HG03558 (cell line): ENCODE results near the gene ARL4C.
"Not testable (repeated sequence)": the region's sequence is repeated elsewhere in the genome, so short reads cannot be mapped to it uniquely, and the experiment has no call there.

Source experiments
- ATAC-seq: cut with Tn5 transposase; IDR thresholded peaks from one replicate; pipeline ENCODE4 v1.9.1; 2021; ENCODE audit warnings: moderate number of reproducible peaks; ENCODE audit not compliant: unreplicated experiment; ENCODE audit errors: extremely low read depth

The ARL4C gene

GRCh38 chr2:234479465-234479864 lies 17.4 kb downstream of the ARL4C start:
- ATAC-seq = no peak

- no peak for ATAC-seq
Observed at GRCh38 chr2:234478121-234478858, 18.6 kb downstream of the ARL4C start.

- ATAC-seq = no peak
Observed at GRCh38 chr2:234476766-234477165, 20.1 kb downstream of the ARL4C start.

GRCh38 chr2:234474654-234475053 lies 22.2 kb downstream of the ARL4C start:
- no peak for ATAC-seq

GRCh38 chr2:234472155-234472554 lies 24.7 kb downstream of the ARL4C start:
- ATAC-seq = no peak

GRCh38 chr2:234469972-234470371 lies 26.9 kb downstream of the ARL4C start:
- ATAC-seq = no peak

GRCh38 chr2:234469251-234469845 lies 27.5 kb downstream of the ARL4C start:
- ATAC-seq = no peak

- no peak for ATAC-seq
Observed at GRCh38 chr2:234468503-234468902, 28.4 kb downstream of the ARL4C start.

GRCh38 chr2:234467289-234467688 lies 29.6 kb downstream of the ARL4C start:
- ATAC-seq = no peak

- no peak for ATAC-seq
Observed at GRCh38 chr2:234464291-234464645, 32.6 kb downstream of the ARL4C start.

- ATAC-seq = no peak
Observed at GRCh38 chr2:234463626-234464290, 33.1 kb downstream of the ARL4C start.

GRCh38 chr2:234462218-234462992 lies 34.5 kb downstream of the ARL4C start:
- no peak for ATAC-seq

GRCh38 chr2:234459401-234460009 lies 37.4 kb downstream of the ARL4C start:
- no peak for ATAC-seq

- no peak for ATAC-seq
Observed at GRCh38 chr2:234458466-234458865, 38.4 kb downstream of the ARL4C start.

GRCh38 chr2:234457421-234457820 lies 39.5 kb downstream of the ARL4C start:
- ATAC-seq = no peak

- not testable (repeated sequence) for ATAC-seq
Observed at GRCh38 chr2:234455246-234455645, 41.6 kb downstream of the ARL4C start.

- ATAC-seq = no peak
Observed at GRCh38 chr2:234454433-234454832, 42.4 kb downstream of the ARL4C start.

GRCh38 chr2:234453216-234453615 lies 43.7 kb downstream of the ARL4C start:
- ATAC-seq = no peak

GRCh38 chr2:234451852-234452625 lies 44.8 kb downstream of the ARL4C start:
- ATAC-seq = no peak

GRCh38 chr2:234451242-234451641 lies 45.6 kb downstream of the ARL4C start:
- ATAC-seq = no peak
